HG03103 (cell line): ENCODE measurements around the gene MAB21L3.

Experiments used
- ATAC-seq: cut with Tn5 transposase; IDR thresholded peaks from one replicate; pipeline ENCODE4 v1.9.1; 2021; ENCODE audit warnings: low read depth; ENCODE audit not compliant: unreplicated experiment

The MAB21L3 gene

GRCh38 chr1:116110567-116111523 lies at the start of gene MAB21L3:
MAB21L3 (plus strand) TSS chr1:116111399; CDS start chr1:116112616, 1,217 bp downstream.
- ATAC-seq: no peak

DNA sequence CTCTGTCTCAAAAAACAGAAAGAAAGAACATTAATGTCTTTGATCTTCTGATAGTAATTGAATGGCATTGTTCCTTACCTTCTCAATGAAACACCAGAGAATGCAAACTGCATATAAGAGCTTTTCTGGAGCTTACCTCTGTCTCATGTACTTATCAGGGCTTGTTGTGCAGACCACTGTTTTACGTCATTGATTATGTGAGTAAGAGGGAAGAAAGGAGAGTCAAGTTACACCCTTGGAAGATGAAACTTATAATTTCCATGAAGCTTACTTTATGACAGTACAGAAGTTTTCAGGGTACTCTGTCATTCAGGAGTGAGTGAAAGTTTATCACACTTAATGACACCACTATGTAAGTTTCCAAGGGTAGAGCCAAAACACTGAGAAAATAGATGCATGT lies 49.0 kb upstream of the MAB21L3 start:
- ATAC-seq: no peak

GRCh38 chr1:116064616-116065015 lies 46.6 kb upstream of the MAB21L3 start:
- no peak for ATAC-seq

DNA sequence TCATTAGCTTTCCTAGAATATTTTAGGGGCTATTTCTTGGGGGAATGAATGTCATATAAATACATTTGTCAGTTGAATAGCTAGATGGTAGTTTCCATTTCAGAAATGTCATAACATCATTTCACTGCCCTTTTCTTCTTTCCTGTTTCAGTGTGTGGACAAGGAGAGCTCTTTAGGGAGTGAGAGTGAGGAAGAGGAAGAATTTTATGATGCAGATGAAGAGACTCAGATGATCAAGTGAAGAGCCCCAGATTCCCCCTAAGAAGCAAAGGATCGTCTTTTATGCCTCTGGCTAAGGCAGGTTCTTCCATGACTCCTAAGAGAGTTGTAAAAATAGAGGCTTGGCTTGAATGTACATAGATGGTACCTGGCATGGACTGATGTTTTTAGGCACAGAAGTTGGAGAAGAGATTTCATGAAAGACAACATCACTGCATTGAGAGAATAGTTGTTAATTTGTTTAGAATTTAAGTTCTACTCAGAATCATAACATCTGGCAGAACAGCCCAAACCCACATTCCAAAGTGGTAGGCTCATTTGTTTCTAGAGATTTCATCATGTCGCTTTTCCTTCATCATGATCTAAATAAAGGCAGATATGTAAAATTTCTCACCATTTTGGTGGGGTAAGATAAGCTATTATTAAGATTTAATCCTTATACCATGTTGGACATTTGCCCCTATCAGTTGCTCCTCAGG lies 44.2 kb upstream of the MAB21L3 start:
- ATAC-seq: no peak

GRCh38 chr1:116067566-116067890 lies 43.7 kb upstream of the MAB21L3 start:
- ATAC-seq: no peak

DNA sequence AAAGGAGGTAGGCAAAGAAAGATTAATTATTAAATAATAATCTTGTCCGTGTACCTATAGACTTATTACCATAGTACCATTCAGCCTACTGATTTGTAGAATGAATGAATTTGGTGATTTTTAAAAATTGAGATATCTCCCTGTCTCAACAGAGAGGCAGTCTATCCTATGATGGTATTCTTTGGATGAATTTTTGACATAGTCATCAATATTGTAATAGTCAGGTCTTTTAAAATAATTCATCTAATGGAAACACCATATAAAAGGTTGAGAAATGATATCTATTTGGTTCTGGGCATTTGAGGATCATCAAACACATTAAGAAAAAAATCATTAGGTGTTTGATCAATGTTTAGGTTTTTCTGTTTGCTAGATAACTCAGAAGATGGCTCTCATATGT lies 35.6 kb upstream of the MAB21L3 start:
- ATAC-seq: no peak

GRCh38 chr1:116075990-116076389 lies 35.2 kb upstream of the MAB21L3 start:
- ATAC-seq: no peak

DNA sequence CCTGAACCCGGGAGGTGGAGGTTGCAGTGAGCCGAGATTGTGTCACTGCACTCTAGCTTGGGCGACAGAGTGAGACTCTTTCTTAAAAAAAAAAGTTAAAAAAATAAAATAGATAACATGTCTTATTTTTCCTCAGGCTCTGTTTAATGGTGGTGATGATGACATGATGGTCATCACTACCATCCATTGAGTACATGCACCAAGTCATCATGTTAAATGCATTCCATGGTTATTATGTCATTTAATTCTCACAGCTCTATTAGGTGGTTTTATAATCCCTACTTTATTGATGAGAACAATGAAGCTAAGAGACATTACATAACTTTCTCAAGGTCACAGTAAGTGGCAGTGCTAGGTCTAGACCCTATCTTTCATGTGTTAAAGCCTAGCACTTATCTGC lies 34.4 kb upstream of the MAB21L3 start:
- ATAC-seq: no peak

GRCh38 chr1:116078699-116079223 lies 32.4 kb upstream of the MAB21L3 start:
- ATAC-seq: no peak

GRCh38 chr1:116087628-116088027 lies 23.6 kb upstream of the MAB21L3 start:
- no peak for ATAC-seq

- ATAC-seq: no peak
Measured at GRCh38 chr1:116089870-116090269, 21.3 kb upstream of the MAB21L3 start.

DNA sequence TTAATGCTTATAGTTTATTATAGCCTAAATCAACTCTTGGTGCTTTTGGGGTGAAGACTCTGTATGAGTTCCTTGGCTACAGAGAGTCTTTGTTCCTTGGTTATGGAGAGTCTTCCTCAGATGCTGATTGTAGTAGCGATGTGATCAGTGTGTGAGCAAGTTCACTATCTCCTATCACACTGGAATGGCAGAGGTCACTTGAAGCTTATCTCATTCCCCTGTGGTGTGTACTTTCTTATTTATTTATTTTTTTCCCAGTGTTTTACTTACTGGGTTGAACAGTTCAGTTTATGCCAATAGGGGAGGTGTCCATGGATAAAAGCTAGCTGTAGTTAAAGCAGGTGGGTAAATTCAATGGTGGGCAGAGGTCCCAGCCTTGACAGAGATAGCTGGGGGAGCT lies 20.1 kb upstream of the MAB21L3 start:
- ATAC-seq: no peak

DNA sequence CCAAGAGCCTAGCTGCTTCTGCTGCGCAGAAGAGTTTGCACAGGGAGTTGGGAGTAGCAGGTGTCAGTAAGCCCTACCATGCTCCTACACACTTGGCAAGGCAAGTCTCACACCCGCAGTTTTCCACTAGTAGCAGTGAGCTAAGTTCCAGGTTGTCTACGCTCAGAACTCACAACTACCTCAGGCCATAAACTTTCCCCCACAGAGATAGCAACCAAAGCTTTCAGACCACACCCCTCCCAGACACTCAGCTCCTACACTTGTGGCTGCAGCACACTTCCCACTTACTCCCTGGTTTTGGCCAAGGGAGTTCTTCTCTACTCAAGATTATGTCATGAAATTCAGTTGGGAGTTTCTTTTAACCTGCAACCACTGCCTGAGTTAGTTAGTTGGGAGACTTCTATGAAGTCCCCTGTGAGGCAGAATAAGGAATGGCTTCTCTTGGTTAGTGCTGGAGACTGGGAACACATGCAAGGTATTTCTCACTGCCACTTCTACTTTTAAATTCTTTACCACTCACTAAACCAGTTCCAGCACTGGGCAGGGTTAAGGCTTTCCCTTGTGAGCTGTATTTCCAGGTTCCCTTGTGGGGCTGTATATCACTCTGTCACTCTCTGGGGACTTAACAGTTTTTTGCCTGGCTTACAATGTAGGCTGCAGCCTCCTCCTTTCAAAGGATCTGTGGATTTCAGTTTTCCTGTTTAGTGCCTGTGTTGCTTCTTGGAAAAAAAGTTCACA lies 18.3 kb upstream of the MAB21L3 start:
- ATAC-seq: no peak

DNA sequence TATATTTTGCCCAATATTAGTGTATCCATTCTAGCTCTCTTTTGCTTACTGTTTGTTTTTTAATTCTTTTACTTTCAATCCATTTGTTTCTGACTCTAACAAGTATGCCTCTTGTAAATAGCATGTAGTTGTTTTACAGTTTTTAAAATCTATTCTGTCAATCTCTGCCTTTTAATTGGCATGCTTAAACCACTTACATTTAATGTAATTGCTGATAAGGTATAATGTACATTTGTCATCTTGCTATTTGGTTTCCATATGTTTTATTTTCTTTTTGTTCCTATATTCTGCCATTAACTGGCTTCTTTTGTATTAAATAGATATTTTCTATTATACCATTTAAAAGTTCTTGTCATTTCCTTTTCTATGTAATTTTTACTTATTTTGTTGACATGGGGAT lies 16.2 kb upstream of the MAB21L3 start:
- no peak for ATAC-seq

DNA sequence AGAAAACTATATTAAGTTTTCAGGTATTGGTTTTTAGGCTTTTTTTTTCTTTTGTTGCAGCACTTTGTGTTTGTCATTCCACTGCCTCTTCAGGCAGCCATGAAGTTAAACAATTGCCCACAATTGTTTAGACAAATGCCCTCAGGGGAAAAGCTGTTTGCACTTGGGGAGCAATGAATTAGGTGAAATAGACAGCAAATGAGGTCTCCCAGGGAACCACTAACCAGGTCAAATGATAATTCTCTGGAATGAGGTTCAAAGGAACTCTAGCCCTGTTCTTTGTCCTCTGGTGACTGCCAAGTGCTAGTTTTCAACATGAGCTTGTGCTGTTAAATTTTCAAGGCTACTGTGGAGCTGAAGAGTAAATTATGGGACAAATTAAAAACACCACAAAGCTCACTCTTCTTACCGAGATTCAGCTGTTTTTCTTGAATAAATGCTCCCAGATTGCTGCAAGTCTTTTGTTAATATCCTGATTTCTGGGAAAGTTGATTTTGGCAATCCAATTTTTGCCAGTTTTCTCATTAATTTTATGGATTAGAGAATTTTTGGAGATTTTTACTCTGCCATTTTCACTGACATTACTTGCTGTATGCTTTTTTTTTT lies 15.1 kb upstream of the MAB21L3 start:
- ATAC-seq: no peak

- ATAC-seq: no peak
Measured at GRCh38 chr1:116097626-116098025, 13.6 kb upstream of the MAB21L3 start.

- no peak for ATAC-seq
Measured at GRCh38 chr1:116099379-116099778, 11.8 kb upstream of the MAB21L3 start.

- ATAC-seq: no peak
Measured at GRCh38 chr1:116099919-116100318, 11.3 kb upstream of the MAB21L3 start.

DNA sequence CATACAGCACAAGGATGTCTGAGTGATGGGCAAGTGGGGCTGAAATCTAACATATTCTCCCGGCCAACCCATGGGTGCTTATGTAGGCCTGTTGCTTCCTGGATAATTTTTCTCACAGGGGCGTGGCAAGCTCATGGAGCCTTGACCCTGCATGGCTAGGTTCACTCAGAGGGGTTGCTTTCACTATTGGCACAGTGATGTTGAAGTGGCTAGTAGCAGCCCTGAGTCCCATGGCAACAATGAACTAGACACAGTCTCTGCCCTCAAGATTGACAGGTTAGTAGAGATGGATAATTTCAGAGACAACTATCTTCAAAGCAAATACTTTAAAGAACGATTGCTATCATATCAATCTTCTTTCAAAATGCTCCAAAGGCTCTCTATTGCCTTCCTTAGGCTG lies 6.5 kb upstream of the MAB21L3 start:
- no peak for ATAC-seq

DNA sequence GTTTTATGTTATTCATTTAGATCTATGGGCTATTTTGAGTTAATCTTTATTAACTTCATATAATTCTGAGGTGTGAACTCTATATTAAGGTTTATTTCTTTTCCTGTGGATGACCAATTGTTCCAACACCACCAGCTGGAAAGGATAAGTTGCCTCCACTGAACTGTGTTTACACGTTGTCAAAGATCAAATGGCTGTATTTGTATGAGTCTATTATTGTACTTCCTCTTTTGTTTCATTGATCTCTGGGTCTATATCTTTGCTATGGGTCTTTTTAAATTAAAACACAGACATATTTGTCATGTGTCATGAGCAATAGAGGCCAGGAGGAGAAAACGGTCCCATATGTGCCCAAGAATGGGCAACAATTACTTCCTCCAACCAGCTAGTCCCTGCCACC lies 5.2 kb upstream of the MAB21L3 start:
- ATAC-seq: no peak

DNA sequence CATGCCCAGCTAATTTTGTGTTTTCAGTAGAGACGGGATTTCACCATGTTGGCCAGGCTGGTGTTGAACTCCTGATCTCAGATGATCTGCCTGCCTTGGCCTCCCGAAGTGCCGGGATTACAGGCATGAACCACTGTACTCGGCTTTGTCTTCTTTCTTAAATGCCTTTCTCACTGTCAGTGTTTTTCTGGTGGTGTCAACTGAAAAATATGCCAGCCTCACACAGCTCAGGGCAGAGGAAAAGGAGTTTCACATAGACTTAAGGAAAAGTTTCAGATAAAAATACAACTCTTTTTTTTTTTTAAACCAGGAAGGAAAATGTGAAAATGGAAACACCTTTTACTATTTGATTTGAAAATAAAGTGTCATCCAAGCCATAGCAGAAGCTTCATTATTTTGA lies 4.6 kb upstream of the MAB21L3 start:
- no peak for ATAC-seq
